DND-41 (cell line): ENCODE results near the gene ZCCHC8.
"Not testable (repeated sequence)": the region's sequence is repeated elsewhere in the genome, so short reads cannot be mapped to it uniquely, and the experiment has no call there.

Experiments used
- CTCF ChIP-seq: IDR thresholded peaks from 2 replicates; pipeline ENCODE4 v1.5.1; 2012; ENCODE audit warnings: borderline replicate concordance, low read length, moderate library complexity, mild to moderate bottlenecking; ENCODE audit not compliant: poor library complexity, severe bottlenecking; ENCODE audit errors: extremely low read depth
- EZH2 ChIP-seq: IDR thresholded peaks from 3 replicates; pipeline ENCODE4 v1.6.1; 2012; ENCODE audit warnings: borderline replicate concordance, low read depth, mild to moderate bottlenecking, moderate library complexity, low read length, inconsistent platforms; ENCODE audit not compliant: severe bottlenecking

DNA sequence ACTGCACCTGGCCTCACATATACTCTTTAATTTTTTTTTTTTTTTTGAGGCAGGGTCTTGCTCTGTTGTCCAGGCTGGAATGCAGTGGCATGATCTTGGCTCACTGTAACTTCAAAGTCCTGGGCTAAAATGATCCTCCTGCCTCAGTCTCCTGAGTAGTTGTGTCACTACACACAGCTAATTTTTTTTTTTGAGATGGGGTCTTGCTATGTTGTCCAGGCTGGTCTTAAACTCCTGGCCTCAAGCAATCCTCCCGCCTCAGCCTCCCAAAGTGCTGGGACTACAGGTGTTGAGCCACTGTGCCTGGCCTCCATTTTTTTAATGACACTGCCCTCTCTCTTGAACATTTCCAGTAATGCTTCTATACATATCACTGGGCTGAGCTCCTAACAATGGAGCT, 16.3 kb downstream of the ZCCHC8 start:
- TF ChIP-seq CTCF, EZH2: not testable (repeated sequence)
